ENCODE data around the gene CALCOCO1. TPM values are rescaled to one million over a fixed set of nuclear protein-coding genes. Genes with fewer than 3 reads are reported as not detected.

The CALCOCO1 gene
- total and polyA plus RNA-seq, 2 of the 13 experiments (the other 11 are each of a cell fraction or from before 2014, with no cell fraction given), result 7.7 to 47.7 TPM

DNA sequence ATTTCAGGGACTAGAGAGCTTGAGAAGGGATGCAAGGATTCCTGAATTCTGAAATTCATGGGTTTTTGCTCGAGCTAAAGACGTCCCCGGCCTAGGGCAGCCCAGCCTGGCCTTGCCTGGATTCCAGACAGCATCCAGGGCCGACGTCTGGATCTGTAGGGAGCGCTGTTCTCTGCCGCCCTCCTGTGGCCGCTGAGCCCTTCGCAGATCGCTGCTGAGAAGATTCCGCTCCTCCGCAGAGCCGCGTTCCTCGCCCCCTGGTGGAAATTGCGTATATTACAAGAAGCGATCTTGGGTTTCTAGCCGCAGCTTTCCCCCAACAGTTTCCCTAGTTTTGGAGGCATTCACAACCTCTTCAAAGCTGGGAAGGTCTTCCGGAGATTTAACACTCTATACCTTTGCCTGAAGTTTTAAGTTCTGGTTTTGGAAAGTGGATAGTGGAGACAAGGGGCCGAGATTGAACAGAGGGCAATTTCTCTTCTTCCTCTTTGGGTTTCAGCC lies 19.4 kb upstream of the CALCOCO1 start (continued):
- no peak for TF ChIP-seq ZNF646 (CRISPR knock-in tag; IDR thresholded peaks at IDR 0.05)
- no peak for TF ChIP-seq ZNF784 (CRISPR knock-in tag; IDR thresholded peaks at IDR 0.05; ENCODE audit: borderline replicate concordance)
- TF ChIP-seq ZMAT3 (CRISPR knock-in tag; conservative IDR thresholded peaks at IDR 0.05), result no peak
- TF ChIP-seq TARDBP (CRISPR knock-in tag; IDR thresholded peaks at IDR 0.05), result peak; percentile 46; the same call in 1 of the 2 replicates
- no peak for TF ChIP-seq LRRFIP1 (CRISPR knock-in tag; conservative IDR thresholded peaks at IDR 0.05)
- no peak for TF ChIP-seq CREM (IDR thresholded peaks at IDR 0.05)
- TF ChIP-seq CREM (CRISPR knock-in tag; IDR thresholded peaks at IDR 0.05), result no peak
- no peak for TF ChIP-seq PTBP1 (IDR thresholded peaks at IDR 0.05; ENCODE audit: low read depth, low read length, poor library complexity, severe bottlenecking)
- TF ChIP-seq, protein P1, sequence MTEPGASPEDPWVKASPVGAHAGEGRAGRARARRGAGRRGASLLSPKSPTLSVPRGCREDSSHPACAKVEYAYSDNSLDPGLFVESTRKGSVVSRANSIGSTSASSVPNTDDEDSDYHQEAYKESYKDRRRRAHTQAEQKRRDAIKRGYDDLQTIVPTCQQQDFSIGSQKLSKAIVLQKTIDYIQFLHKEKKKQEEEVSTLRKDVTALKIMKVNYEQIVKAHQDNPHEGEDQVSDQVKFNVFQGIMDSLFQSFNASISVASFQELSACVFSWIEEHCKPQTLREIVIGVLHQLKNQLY (CRISPR knock-in tag; IDR thresholded peaks at IDR 0.05), result no peak
- no peak for TF ChIP-seq BRF2 (CRISPR knock-in tag; IDR thresholded peaks at IDR 0.05)
- TF ChIP-seq GPN1 (CRISPR knock-in tag; IDR thresholded peaks at IDR 0.05; ENCODE audit: borderline replicate concordance), result no peak
- TF ChIP-seq GABPA (IDR thresholded peaks at IDR 0.05; ENCODE audit: low read depth, low read length), result no peak
- no peak for TF ChIP-seq GABPA (CRISPR knock-in tag; IDR thresholded peaks at IDR 0.05; ENCODE audit: low read depth)
- TF ChIP-seq KDM5B (CRISPR knock-in tag; IDR thresholded peaks at IDR 0.05; ENCODE audit: borderline replicate concordance), result peak; percentile 40; the same call in 1 of the 2 replicates
- no peak for TF ChIP-seq ZNF17 (CRISPR knock-in tag; IDR thresholded peaks at IDR 0.05)
- no peak for TF ChIP-seq ZMYM2 (CRISPR knock-in tag; IDR thresholded peaks at IDR 0.05)
- TF ChIP-seq KDM4B (CRISPR knock-in tag; IDR thresholded peaks at IDR 0.05), result 0 out of 2 replicates have a peak, but pooled peaks have one; percentile 34
- TF ChIP-seq ZC3H13 (CRISPR knock-in tag; IDR thresholded peaks at IDR 0.05), result no peak
- TF ChIP-seq RAD51 (IDR thresholded peaks at IDR 0.05; ENCODE audit: borderline replicate concordance), result no peak
- no peak for TF ChIP-seq DNMT3B (CRISPR knock-in tag; conservative IDR thresholded peaks at IDR 0.05)

All from HepG2 (cell line).